Astrocyte (in vitro differentiated cells and primary cell): ENCODE data around the gene LAP3. TPM values are rescaled to one million over a fixed set of nuclear protein-coding genes. Genes with fewer than 3 reads are reported as not detected.

ENCODE experiments used
- DNase-seq: peaks from one replicate; pipeline ENCODE4 v3.0.0-alpha.2; 2010; ENCODE audit warnings: low read depth
- FAIRE-seq: peaks from 2 replicates; lab custom pipeline; 2011; peaks lifted over from hg19 to GRCh38; lab: Jason Lieb, UNC
- H2AFZ ChIP-seq: 2 replicates; pipeline ENCODE4 v1.6.0; 2012; ENCODE audit warnings: low read depth, low read length, inconsistent platforms
- H3K27ac ChIP-seq: 2 replicates; pipeline ENCODE4 v1.5.1; 2011; ENCODE audit warnings: low read depth, low read length, inconsistent platforms
- H3K27me3 ChIP-seq: 2 replicates; pipeline ENCODE4 v1.6.0; 2011; ENCODE audit warnings: low read length, inconsistent platforms; ENCODE audit not compliant: insufficient read depth
- H3K36me3 ChIP-seq: 2 replicates; pipeline ENCODE4 v1.5.1; 2011; ENCODE audit warnings: low read length, inconsistent platforms; ENCODE audit not compliant: insufficient read depth
- H3K4me1 ChIP-seq: 2 replicates; pipeline ENCODE4 v1.5.1; 2011; ENCODE audit warnings: low read length, inconsistent platforms; ENCODE audit not compliant: insufficient read depth
- H3K4me2 ChIP-seq: 2 replicates; pipeline ENCODE4 v1.6.0; 2012; ENCODE audit warnings: low read length, inconsistent platforms
- H3K4me3 ChIP-seq: 2 replicates; pipeline ENCODE4 v1.5.1; 2011; ENCODE audit warnings: low read depth, mild to moderate bottlenecking, low read length, inconsistent platforms; ENCODE audit not compliant: insufficient read depth
- H3K79me2 ChIP-seq: 2 replicates; pipeline ENCODE4 v1.6.0; 2012; ENCODE audit warnings: mild to moderate bottlenecking, low read length, inconsistent platforms; ENCODE audit not compliant: insufficient read depth
- H3K9ac ChIP-seq: 2 replicates; pipeline ENCODE4 v1.6.0; 2012; ENCODE audit warnings: mild to moderate bottlenecking, low read length, inconsistent platforms
- H3K9me3 ChIP-seq: 2 replicates; pipeline ENCODE4 v1.5.1; 2012; ENCODE audit warnings: low read depth, mild to moderate bottlenecking, low read length, inconsistent platforms; ENCODE audit not compliant: insufficient read depth
- H4K20me1 ChIP-seq: 2 replicates; pipeline ENCODE4 v1.6.0; 2012; ENCODE audit warnings: low read length, inconsistent platforms; ENCODE audit not compliant: insufficient read depth
- H3K27ac Mint-ChIP-seq: one replicate; pipeline ENCODE4 v1.8.0; 2021; ENCODE audit warnings: mild to moderate bottlenecking, mixed read lengths; ENCODE audit not compliant: unreplicated experiment
- H3K27me3 Mint-ChIP-seq: one replicate; pipeline ENCODE4 v1.8.0; 2021; ENCODE audit warnings: low read depth, mixed read lengths; ENCODE audit not compliant: unreplicated experiment
- H3K36me3 Mint-ChIP-seq: one replicate; pipeline ENCODE4 v1.8.0; 2021; ENCODE audit warnings: low read depth, mixed read lengths; ENCODE audit not compliant: unreplicated experiment
- H3K4me1 Mint-ChIP-seq: one replicate; pipeline ENCODE4 v1.8.0; 2021; ENCODE audit warnings: low read depth, mixed read lengths; ENCODE audit not compliant: unreplicated experiment
- H3K4me3 Mint-ChIP-seq: one replicate; pipeline ENCODE4 v1.8.0; 2021; ENCODE audit warnings: mild to moderate bottlenecking, moderate library complexity, mixed read lengths; ENCODE audit not compliant: unreplicated experiment
- H3K9me3 Mint-ChIP-seq: one replicate; pipeline ENCODE4 v1.8.0; 2021; ENCODE audit warnings: mild to moderate bottlenecking, mixed read lengths; ENCODE audit not compliant: unreplicated experiment
- CTCF ChIP-seq: IDR thresholded peaks from 2 replicates; pipeline ENCODE4 v1.5.1; 2011; ENCODE audit warnings: low read depth, mild to moderate bottlenecking, inconsistent platforms, low read length, moderate library complexity; ENCODE audit not compliant: insufficient read depth
- EZH2 ChIP-seq: IDR thresholded peaks from 2 replicates; pipeline ENCODE4 v1.6.1; 2012; ENCODE audit warnings: mild to moderate bottlenecking, low read length, inconsistent platforms; ENCODE audit not compliant: insufficient read depth
- total RNA-seq: library from RNA; stranded (reverse); gene quantifications from 2 replicates; pipeline ENCODE4 v1.2.1, GENCODE V29; 2021

The LAP3 gene
- total RNA-seq, 1 donor from 2014 or later: 163 TPM

GRCh38 chr4:17554568-17554967 is 22.4 kb upstream of the LAP3 start:
- Histone ChIP-seq H3K27ac (no peak overlapping the region), H3K36me3 (no peaks in the 10 kb centered on the region), H3K27me3 (peaks cover 8% of the 10 kb centered on the region), H3K4me2 (no peak overlapping the region), H3K9ac (no peak overlapping the region), H4K20me1 (no peaks in the 10 kb centered on the region), H3K9me3 (no peaks in the 10 kb centered on the region), H3K4me3 (no peak overlapping the region), H2AFZ (no peak overlapping the region), H3K79me2 (no peaks in the 10 kb centered on the region), H3K4me1 (no peaks in the 10 kb centered on the region)
- Mint-ChIP-seq H3K27me3 (no peaks in the 10 kb centered on the region), H3K27ac (no peak overlapping the region), H3K36me3 (no peaks in the 10 kb centered on the region), H3K4me1 (no peaks in the 10 kb centered on the region), H3K9me3 (no peaks in the 10 kb centered on the region), H3K4me3 (no peak overlapping the region)
- FAIRE-seq: no peak
- no peak for DNase-seq
- TF ChIP-seq CTCF: no peak
- no peak for TF ChIP-seq EZH2

GRCh38 chr4:17556498-17556897 is 20.5 kb upstream of the LAP3 start:
- no peaks in the 10 kb centered on the region for H4K20me1 ChIP-seq
- no peak for TF ChIP-seq EZH2
- no peak for TF ChIP-seq CTCF
- H3K9ac ChIP-seq: no peak overlapping the region
- no peaks in the 10 kb centered on the region for H3K9me3 Mint-ChIP-seq
- H3K36me3 ChIP-seq: no peaks in the 10 kb centered on the region
- no peaks in the 10 kb centered on the region for H3K27me3 Mint-ChIP-seq
- H2AFZ ChIP-seq: no peak overlapping the region
- peaks cover 4% of the 10 kb centered on the region for H3K4me1 Mint-ChIP-seq
- H3K4me1 ChIP-seq: peaks cover 4% of the 10 kb centered on the region
- no peak overlapping the region for H3K4me3 ChIP-seq
- H3K4me2 ChIP-seq: no peak overlapping the region
- no peak overlapping the region for H3K27ac ChIP-seq
- no peaks in the 10 kb centered on the region for H3K9me3 ChIP-seq
- no peak overlapping the region for H3K27ac Mint-ChIP-seq
- H3K4me3 Mint-ChIP-seq: no peak overlapping the region
- FAIRE-seq: no peak
- H3K79me2 ChIP-seq: no peaks in the 10 kb centered on the region
- no peaks in the 10 kb centered on the region for H3K36me3 Mint-ChIP-seq
- no peak for DNase-seq
- peaks cover 8% of the 10 kb centered on the region for H3K27me3 ChIP-seq

GRCh38 chr4:17557880-17558279 is 19.1 kb upstream of the LAP3 start:
- H3K4me3 Mint-ChIP-seq: no peak overlapping the region
- no peaks in the 10 kb centered on the region for H3K27me3 Mint-ChIP-seq
- no peaks in the 10 kb centered on the region for H3K79me2 ChIP-seq
- no peaks in the 10 kb centered on the region for H3K36me3 ChIP-seq
- H3K27ac Mint-ChIP-seq: no peak overlapping the region
- H4K20me1 ChIP-seq: no peaks in the 10 kb centered on the region
- H3K9me3 Mint-ChIP-seq: no peaks in the 10 kb centered on the region
- H3K4me1 Mint-ChIP-seq: peaks cover 8% of the 10 kb centered on the region
- H3K4me2 ChIP-seq: no peak overlapping the region
- H3K9me3 ChIP-seq: no peaks in the 10 kb centered on the region
- no peak overlapping the region for H3K27ac ChIP-seq
- peaks cover 5% of the 10 kb centered on the region for H3K27me3 ChIP-seq
- TF ChIP-seq EZH2 (no peak), CTCF (no peak)
- DNase-seq (no peak), FAIRE-seq (no peak)
- no peak overlapping the region for H2AFZ ChIP-seq
- H3K4me1 ChIP-seq: peaks cover 9% of the 10 kb centered on the region
- H3K4me3 ChIP-seq: no peak overlapping the region
- no peaks in the 10 kb centered on the region for H3K36me3 Mint-ChIP-seq
- H3K9ac ChIP-seq: no peak overlapping the region
